ENCODE measurements around the gene NARS2. TPM values are rescaled to one million over a fixed set of nuclear protein-coding genes. Genes with fewer than 3 reads are reported as not detected.
"Not testable (repeated sequence)": the region's sequence is repeated elsewhere in the genome, so short reads cannot be mapped to it uniquely, and the experiment has no call there.

NARS2 gene
- total RNA-seq, 2 donors from 2014 or later = 10.1 to 24.7 TPM

- Histone ChIP-seq H3K4me3 (no peak overlapping the region), H3K9me3 (no peaks in the 10 kb centered on the region), H3K4me1 (no peaks in the 10 kb centered on the region), H3K36me3 (replicated peaks in 1 of 2; ENCODE audit: insufficient read depth in 1 of 2, low read depth in 2 of 2) (no peaks in the 10 kb centered on the region), H3K27ac (no peak overlapping the region), H3K27me3 (no peaks in the 10 kb centered on the region)
- ATAC-seq (no peak), DNase-seq (no peak)
- TF ChIP-seq, protein P1, sequence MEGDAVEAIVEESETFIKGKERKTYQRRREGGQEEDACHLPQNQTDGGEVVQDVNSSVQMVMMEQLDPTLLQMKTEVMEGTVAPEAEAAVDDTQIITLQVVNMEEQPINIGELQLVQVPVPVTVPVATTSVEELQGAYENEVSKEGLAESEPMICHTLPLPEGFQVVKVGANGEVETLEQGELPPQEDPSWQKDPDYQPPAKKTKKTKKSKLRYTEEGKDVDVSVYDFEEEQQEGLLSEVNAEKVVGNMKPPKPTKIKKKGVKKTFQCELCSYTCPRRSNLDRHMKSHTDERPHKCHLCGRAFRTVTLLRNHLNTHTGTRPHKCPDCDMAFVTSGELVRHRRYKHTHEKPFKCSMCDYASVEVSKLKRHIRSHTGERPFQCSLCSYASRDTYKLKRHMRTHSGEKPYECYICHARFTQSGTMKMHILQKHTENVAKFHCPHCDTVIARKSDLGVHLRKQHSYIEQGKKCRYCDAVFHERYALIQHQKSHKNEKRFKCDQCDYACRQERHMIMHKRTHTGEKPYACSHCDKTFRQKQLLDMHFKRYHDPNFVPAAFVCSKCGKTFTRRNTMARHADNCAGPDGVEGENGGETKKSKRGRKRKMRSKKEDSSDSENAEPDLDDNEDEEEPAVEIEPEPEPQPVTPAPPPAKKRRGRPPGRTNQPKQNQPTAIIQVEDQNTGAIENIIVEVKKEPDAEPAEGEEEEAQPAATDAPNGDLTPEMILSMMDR (IDR thresholded peaks at IDR 0.05) = no peak
- no peak for TF ChIP-seq POLR2A (IDR thresholded peaks at IDR 0.05)
- WGBS, 2 donors = 78 to 83% methylated on average over 4 of the region's 4 CpGs
- intact Hi-C loops (cut with DNase I) = no loop called here
Observed at GRCh38 chr11:78516281-78516680, 58.4 kb downstream of the NARS2 start.

- H3K36me3 ChIP-seq (replicated peaks in 1 of 2; ENCODE audit: insufficient read depth in 1 of 2, low read depth in 2 of 2) = no peaks in the 10 kb centered on the region
- no peaks in the 10 kb centered on the region for H3K9me3 ChIP-seq
- ATAC-seq (no peak), DNase-seq (no peak)
- H3K27me3 ChIP-seq = no peaks in the 10 kb centered on the region
- intact Hi-C loops (cut with DNase I) = no loop called here
- no peak overlapping the region for H3K27ac ChIP-seq
- H3K4me1 ChIP-seq = no peaks in the 10 kb centered on the region
- no peak for TF ChIP-seq POLR2A (IDR thresholded peaks at IDR 0.05)
- TF ChIP-seq, protein P1 (IDR thresholded peaks at IDR 0.05) = no peak
- WGBS, 2 donors = 69 to 82% methylated on average over 4 of the region's 4 CpGs
- H3K4me3 ChIP-seq = no peak overlapping the region
Observed at GRCh38 chr11:78514922-78515502, 59.7 kb downstream of the NARS2 start.

GRCh38 chr11:78513085-78513484, 61.6 kb downstream of the NARS2 start:
- H3K27ac ChIP-seq; ATAC-seq; DNase-seq; H3K9me3 ChIP-seq; H3K4me3 ChIP-seq; intact Hi-C loops (cut with DNase I); H3K27me3 ChIP-seq; H3K4me1 ChIP-seq; H3K36me3 ChIP-seq (replicated peaks in 1 of 2; ENCODE audit: insufficient read depth in 1 of 2, low read depth in 2 of 2): not testable (repeated sequence)
- 94 to 99% methylated on average over 5 of the region's 5 CpGs for WGBS, 2 donors

GRCh38 chr11:78510597-78510996, 64.1 kb downstream of the NARS2 start:
- Histone ChIP-seq H3K36me3 (replicated peaks in 1 of 2; ENCODE audit: insufficient read depth in 1 of 2, low read depth in 2 of 2) (no peaks in the 10 kb centered on the region), H3K9me3 (no peaks in the 10 kb centered on the region), H3K4me1 (no peaks in the 10 kb centered on the region), H3K27me3 (no peaks in the 10 kb centered on the region), H3K27ac (no peak overlapping the region), H3K4me3 (no peak overlapping the region)
- intact Hi-C loops (cut with DNase I) = no loop called here
- no peak for ATAC-seq
- no peak for DNase-seq
- TF ChIP-seq, protein P1 (IDR thresholded peaks at IDR 0.05) = no peak
- no peak for TF ChIP-seq POLR2A (IDR thresholded peaks at IDR 0.05)
- WGBS, 2 donors = 95 to 97% methylated on average over 4 of the region's 4 CpGs

DNA sequence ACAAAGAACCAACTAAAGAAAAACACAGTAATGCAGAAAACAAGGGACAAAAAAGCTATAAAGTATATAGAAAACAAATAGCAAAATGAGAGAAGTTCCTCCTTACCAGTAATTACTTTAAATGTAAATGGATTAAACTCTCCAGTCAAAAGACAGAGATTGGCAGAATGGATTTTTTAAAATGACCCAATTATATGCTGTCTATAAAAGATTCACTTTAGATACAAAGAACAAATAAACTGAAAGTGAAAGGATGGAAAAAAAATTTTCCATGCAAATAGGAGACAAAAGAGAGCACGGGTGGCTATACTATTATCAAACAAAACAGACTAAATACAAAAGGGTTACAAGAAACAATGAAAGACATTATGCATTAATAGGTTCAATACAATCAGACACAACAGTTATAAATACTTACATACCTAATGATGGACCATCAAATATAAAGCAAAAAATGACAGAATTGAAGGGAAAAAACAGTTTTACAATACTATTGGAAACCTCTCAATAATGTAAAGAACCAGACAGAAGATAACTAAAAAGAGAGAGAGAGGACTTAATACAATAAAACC, 64.6 kb downstream of the NARS2 start:
- no peaks in the 10 kb centered on the region for H3K9me3 ChIP-seq
- H3K4me1 ChIP-seq = no peaks in the 10 kb centered on the region
- no peaks in the 10 kb centered on the region for H3K27me3 ChIP-seq
- no peak for TF ChIP-seq POLR2A (IDR thresholded peaks at IDR 0.05)
- TF ChIP-seq, protein P1 (IDR thresholded peaks at IDR 0.05) = no peak
- no peaks in the 10 kb centered on the region for H3K36me3 ChIP-seq (replicated peaks in 1 of 2; ENCODE audit: insufficient read depth in 1 of 2, low read depth in 2 of 2)
- no peak overlapping the region for H3K4me3 ChIP-seq
- no peak overlapping the region for H3K27ac ChIP-seq
- ATAC-seq (no peak), DNase-seq (no peak)
- intact Hi-C loops (cut with DNase I) = no loop called here
- WGBS, 2 donors = 87 to 92% methylated on average over 1 of the region's 1 CpG
